HK-2 (cell line): ENCODE measurements around the gene MVK.

ENCODE experiments used
- DNase-seq: peaks from one replicate; pipeline ENCODE4 v3.0.0-alpha.2; 2018; ENCODE audit not compliant: unreplicated experiment

Gene MVK

GRCh38 chr12:109632342-109632741, 58.7 kb downstream of the MVK start:
- DNase-seq: no peak

- no peak for DNase-seq
Measured at GRCh38 chr12:109635717-109636116, 62.1 kb downstream of the MVK start.

DNA sequence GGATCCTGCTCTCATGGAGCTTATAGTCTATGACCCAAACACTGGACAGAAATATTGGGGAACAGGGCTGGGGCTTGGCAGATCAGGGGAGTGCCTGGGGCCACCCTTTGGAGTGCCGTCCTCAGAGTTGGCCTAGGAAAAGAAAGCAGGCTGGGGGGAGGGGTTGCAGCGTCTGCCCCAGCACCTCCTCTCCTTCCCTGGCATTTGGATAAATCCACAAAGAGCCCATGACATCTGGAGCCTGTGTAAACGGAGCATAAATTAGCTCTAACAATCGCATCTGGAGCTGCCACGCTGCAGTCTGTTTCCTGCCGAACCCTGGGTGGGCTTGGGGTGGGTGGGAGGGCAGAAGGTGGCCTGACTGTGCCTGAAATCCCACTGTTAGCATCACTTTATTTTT, 63.8 kb downstream of the MVK start:
- no peak for DNase-seq

- DNase-seq: no peak
Measured at GRCh38 chr12:109637996-109638395, 64.4 kb downstream of the MVK start.

- DNase-seq: no peak
Measured at GRCh38 chr12:109638735-109639134, 65.1 kb downstream of the MVK start.

DNA sequence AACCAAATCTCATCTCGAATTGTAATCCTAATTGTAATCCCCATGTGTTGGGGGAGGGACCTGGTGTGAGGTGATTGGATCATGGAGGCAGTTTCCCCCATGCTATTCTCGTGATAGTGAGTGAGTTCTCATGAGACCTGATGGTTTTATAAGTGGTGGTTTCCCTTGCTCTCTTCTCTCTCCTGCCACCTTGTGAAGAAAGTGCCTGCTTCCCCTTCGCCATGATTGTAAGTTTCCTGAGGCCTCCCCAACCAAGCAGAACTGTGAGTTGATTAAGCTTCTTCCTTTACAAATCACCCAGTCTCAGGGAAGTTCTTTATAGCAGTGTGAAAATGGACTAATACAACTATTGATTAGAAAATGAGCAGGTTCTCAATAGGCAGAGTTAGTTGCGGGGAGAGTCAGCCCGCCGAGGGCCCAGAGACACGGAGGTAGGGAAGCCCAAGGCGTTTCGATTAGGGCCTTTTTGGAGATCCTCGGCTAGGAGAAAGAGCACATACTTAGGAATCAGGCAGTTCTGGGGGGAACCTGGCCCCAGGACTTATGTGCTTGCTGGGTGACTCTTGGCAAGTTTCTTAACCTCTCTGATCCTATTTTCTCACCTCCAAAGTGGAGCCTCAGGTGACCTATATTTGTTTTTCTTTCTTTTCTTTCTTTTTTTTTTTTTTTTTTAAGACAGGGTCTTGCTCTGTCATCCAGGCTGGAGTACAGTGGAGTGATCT, 65.7 kb downstream of the MVK start:
- DNase-seq: no peak

DNA sequence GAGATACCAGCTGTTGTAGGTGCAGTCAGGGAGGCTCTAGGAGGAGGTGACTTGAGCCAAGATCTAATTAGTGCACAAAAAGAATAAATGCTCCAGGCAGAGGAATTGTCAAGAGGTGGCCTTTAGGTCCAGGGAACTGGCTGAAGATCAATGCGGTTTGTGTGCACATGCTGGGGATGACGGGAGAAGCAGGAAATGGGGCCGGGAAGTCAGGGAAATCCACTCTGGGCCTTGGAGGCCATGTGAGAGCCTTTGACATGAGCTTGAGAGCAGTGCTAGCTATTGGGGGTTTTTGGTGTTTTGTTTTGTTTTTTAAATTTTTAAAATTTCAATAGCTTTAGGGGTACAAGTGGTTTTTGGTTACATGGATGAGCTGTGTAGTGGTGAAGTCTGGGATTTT, 67.4 kb downstream of the MVK start:
- no peak for DNase-seq

GRCh38 chr12:109641422-109641821, 67.8 kb downstream of the MVK start:
- DNase-seq: no peak

- DNase-seq: no peak
Measured at GRCh38 chr12:109642506-109643132, 69.0 kb downstream of the MVK start.

GRCh38 chr12:109645194-109645593, 71.6 kb downstream of the MVK start:
- no peak for DNase-seq

- no peak for DNase-seq
Measured at GRCh38 chr12:109645708-109646107, 72.1 kb downstream of the MVK start.
